Prostate gland (tissue), 2 donors: ENCODE results near the gene TMEM135.

ENCODE experiments used
- POLR2A ChIP-seq: fragments of 450-650 bp; IDR thresholded peaks from one replicate; pipeline ENCODE4 v1.6.1; 2016; ENCODE audit warnings: antibody characterized with exemption, mild to moderate bottlenecking
- TF ChIP-seq, protein P1 (sequence below), 4 experiments: fragments of 200-600 bp in 2 of 4; fragments of 450-650 bp in 2 of 4; sonication (generic) in 2 of 4; IDR thresholded peaks; 1 replicate in 3 of 4; 2 replicates in 1 of 4; pipeline ENCODE4 v1.5.1; 2016 to 2019; ENCODE audit warnings: antibody characterized with exemption in 4 of 4, mild to moderate bottlenecking in 2 of 4, moderate library complexity in 2 of 4

DNA sequence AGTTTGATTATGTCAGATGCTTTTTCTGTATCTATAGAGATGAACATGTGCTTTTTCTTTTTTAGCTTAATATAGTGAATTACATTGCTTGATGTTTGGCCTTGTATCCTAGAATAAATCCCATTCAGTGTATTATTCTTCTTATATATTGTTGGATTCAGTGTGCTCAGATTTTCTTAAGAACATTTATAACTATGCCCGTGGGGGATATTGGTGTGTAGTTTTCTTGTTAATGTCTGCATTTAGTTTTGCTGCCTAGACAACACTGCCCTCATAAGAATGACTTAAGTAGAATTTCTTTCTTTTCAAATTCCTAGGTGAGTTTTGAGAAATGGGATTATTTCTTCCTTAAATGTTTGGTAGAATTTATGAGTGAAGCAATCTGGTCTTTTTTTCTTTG lies 98.5 kb downstream of the TMEM135 start:
- no peak for TF ChIP-seq POLR2A
- TF ChIP-seq, protein P1, sequence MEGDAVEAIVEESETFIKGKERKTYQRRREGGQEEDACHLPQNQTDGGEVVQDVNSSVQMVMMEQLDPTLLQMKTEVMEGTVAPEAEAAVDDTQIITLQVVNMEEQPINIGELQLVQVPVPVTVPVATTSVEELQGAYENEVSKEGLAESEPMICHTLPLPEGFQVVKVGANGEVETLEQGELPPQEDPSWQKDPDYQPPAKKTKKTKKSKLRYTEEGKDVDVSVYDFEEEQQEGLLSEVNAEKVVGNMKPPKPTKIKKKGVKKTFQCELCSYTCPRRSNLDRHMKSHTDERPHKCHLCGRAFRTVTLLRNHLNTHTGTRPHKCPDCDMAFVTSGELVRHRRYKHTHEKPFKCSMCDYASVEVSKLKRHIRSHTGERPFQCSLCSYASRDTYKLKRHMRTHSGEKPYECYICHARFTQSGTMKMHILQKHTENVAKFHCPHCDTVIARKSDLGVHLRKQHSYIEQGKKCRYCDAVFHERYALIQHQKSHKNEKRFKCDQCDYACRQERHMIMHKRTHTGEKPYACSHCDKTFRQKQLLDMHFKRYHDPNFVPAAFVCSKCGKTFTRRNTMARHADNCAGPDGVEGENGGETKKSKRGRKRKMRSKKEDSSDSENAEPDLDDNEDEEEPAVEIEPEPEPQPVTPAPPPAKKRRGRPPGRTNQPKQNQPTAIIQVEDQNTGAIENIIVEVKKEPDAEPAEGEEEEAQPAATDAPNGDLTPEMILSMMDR (IDR thresholded peaks at IDR 0.05), result no peak
